Measurements from ENCODE around the gene CAPN6. TPM values are rescaled to one million over a fixed set of nuclear protein-coding genes. Genes with fewer than 3 reads are reported as not detected.

CAPN6 gene
- not detected for total RNA-seq
- polyA plus RNA-seq: not detected

- Histone ChIP-seq H3K36me3 (ENCODE audit: insufficient read depth, low read length) (no peaks in the 10 kb centered on the region), H3K9me3 (ENCODE audit: control insufficient read depth in 1 of 2, low read length in 2 of 2) (no peaks in the 10 kb centered on the region), H3K27me3 (ENCODE audit: insufficient read depth, low read length) (no peaks in the 10 kb centered on the region), H3K4me1 (ENCODE audit: insufficient read depth, low read length) (no peaks in the 10 kb centered on the region), H3K4me3 (ENCODE audit: low read length in 2 of 2) (no peak within 1 kb of the TSS), H3K27ac (ENCODE audit: low read depth, low read length) (no peak within 1 kb of the TSS)
- peaks cover 0 to 2% (median 0%) of the 10 kb centered on the region in 8 donors for H3K9me3 Mint-ChIP-seq
- POLR2A ChIA-PET (ENCODE audit: partially characterized antibody): no interaction called here
- peak within 1 kb of the TSS in 3 of 8 donors; percentile 9 to 25 (median 18) for H3K4me3 Mint-ChIP-seq
- H3K36me3 Mint-ChIP-seq: no peaks in the 10 kb centered on the region
- CTCF ChIA-PET (ENCODE audit: partially characterized antibody): no interaction called here
- no peak for DNase-seq
- intact Hi-C loops (cut with micrococcal nuclease): no loop called here
- no peak within 1 kb of the TSS for H3K27ac Mint-ChIP-seq
- H3K27me3 Mint-ChIP-seq: peaks cover 0 to 2% of the 10 kb centered on the region in 2 donors
- peaks cover 0 to 2% (median 0%) of the 10 kb centered on the region in 4 donors for H3K4me1 Mint-ChIP-seq
Observed at GRCh38 chrX:111270339-111270738, at the start of gene CAPN6. TSS of gene CAPN6 (minus strand) at chrX:111270483. CDS start at chrX:111263936, 6,547 bp downstream.

GRCh38 chrX:111319451-111319850, 49.2 kb upstream of the CAPN6 start:
- no peaks in the 10 kb centered on the region for H3K4me1 ChIP-seq (ENCODE audit: insufficient read depth, low read length)
- intact Hi-C loops (cut with micrococcal nuclease): no loop called here
- H3K27me3 ChIP-seq (ENCODE audit: insufficient read depth, low read length): no peaks in the 10 kb centered on the region
- H3K4me3 Mint-ChIP-seq: no peak overlapping the region
- DNase-seq: no peak
- H3K9me3 Mint-ChIP-seq: peaks cover 0 to 2% (median 0%) of the 10 kb centered on the region in 8 donors
- POLR2A ChIA-PET (ENCODE audit: partially characterized antibody): no interaction called here
- H3K9me3 ChIP-seq (ENCODE audit: control insufficient read depth in 1 of 2, low read length in 2 of 2): no peaks in the 10 kb centered on the region
- CTCF ChIA-PET (ENCODE audit: partially characterized antibody): no interaction called here
- H3K27ac ChIP-seq (ENCODE audit: low read depth, low read length): no peak overlapping the region
- H3K36me3 Mint-ChIP-seq: no peaks in the 10 kb centered on the region
- no peak overlapping the region for H3K27ac Mint-ChIP-seq
- H3K4me1 Mint-ChIP-seq: no peaks in the 10 kb centered on the region
- no peaks in the 10 kb centered on the region for H3K36me3 ChIP-seq (ENCODE audit: insufficient read depth, low read length)
- H3K4me3 ChIP-seq (ENCODE audit: low read length in 2 of 2): no peak overlapping the region
- H3K27me3 Mint-ChIP-seq: no peaks in the 10 kb centered on the region

GRCh38 chrX:111318901-111319300, 48.6 kb upstream of the CAPN6 start:
- CTCF ChIA-PET (ENCODE audit: partially characterized antibody): no interaction called here
- no peaks in the 10 kb centered on the region for H3K9me3 ChIP-seq (ENCODE audit: control insufficient read depth in 1 of 2, low read length in 2 of 2)

GRCh38 chrX:111309083-111309482, 38.8 kb upstream of the CAPN6 start:
- ChIA-PET CTCF (ENCODE audit: partially characterized antibody) (no interaction called here), POLR2A (ENCODE audit: partially characterized antibody) (no interaction called here)
- H3K36me3 ChIP-seq (ENCODE audit: insufficient read depth, low read length): no peaks in the 10 kb centered on the region
- no peaks in the 10 kb centered on the region for H3K9me3 ChIP-seq (ENCODE audit: control insufficient read depth in 1 of 2, low read length in 2 of 2)
- intact Hi-C loops (cut with micrococcal nuclease): no loop called here
- no peaks in the 10 kb centered on the region for H3K36me3 Mint-ChIP-seq
- no peaks in the 10 kb centered on the region for H3K27me3 ChIP-seq (ENCODE audit: insufficient read depth, low read length)
- H3K27me3 Mint-ChIP-seq: peaks cover 2 to 4% of the 10 kb centered on the region in 2 donors
- H3K4me1 ChIP-seq (ENCODE audit: insufficient read depth, low read length): no peaks in the 10 kb centered on the region
- H3K4me1 Mint-ChIP-seq: no peaks in the 10 kb centered on the region
- peaks cover 0 to 3% (median 0%) of the 10 kb centered on the region in 8 donors for H3K9me3 Mint-ChIP-seq
- H3K4me3 Mint-ChIP-seq: no peak overlapping the region
- no peak for DNase-seq
- no peak overlapping the region for H3K27ac ChIP-seq (ENCODE audit: low read depth, low read length)
- H3K27ac Mint-ChIP-seq: no peak overlapping the region
- no peak overlapping the region for H3K4me3 ChIP-seq (ENCODE audit: low read length in 2 of 2)

More at GRCh38 chrX:111318901-111319300, 48.6 kb upstream of the CAPN6 start:
- H3K27ac ChIP-seq (ENCODE audit: low read depth, low read length): no peak overlapping the region
- POLR2A ChIA-PET (ENCODE audit: partially characterized antibody): no interaction called here
- Mint-ChIP-seq H3K4me1 (no peaks in the 10 kb centered on the region), H3K27me3 (no peaks in the 10 kb centered on the region), H3K36me3 (no peaks in the 10 kb centered on the region), H3K27ac (no peak overlapping the region), H3K4me3 (no peak overlapping the region), H3K9me3 (peaks cover 0 to 2% (median 0%) of the 10 kb centered on the region in 8 donors)
- intact Hi-C loops (cut with micrococcal nuclease): no loop called here
- H3K36me3 ChIP-seq (ENCODE audit: insufficient read depth, low read length): no peaks in the 10 kb centered on the region
- no peak overlapping the region for H3K4me3 ChIP-seq (ENCODE audit: low read length in 2 of 2)
- no peak for DNase-seq
- no peaks in the 10 kb centered on the region for H3K27me3 ChIP-seq (ENCODE audit: insufficient read depth, low read length)
- H3K4me1 ChIP-seq (ENCODE audit: insufficient read depth, low read length): no peaks in the 10 kb centered on the region

GRCh38 chrX:111308039-111308438, 37.8 kb upstream of the CAPN6 start:
- Histone ChIP-seq H3K9me3 (ENCODE audit: control insufficient read depth in 1 of 2, low read length in 2 of 2) (no peaks in the 10 kb centered on the region), H3K36me3 (ENCODE audit: insufficient read depth, low read length) (no peaks in the 10 kb centered on the region), H3K27ac (ENCODE audit: low read depth, low read length) (no peak overlapping the region), H3K4me3 (ENCODE audit: low read length in 2 of 2) (no peak overlapping the region), H3K4me1 (ENCODE audit: insufficient read depth, low read length) (no peaks in the 10 kb centered on the region), H3K27me3 (ENCODE audit: insufficient read depth, low read length) (no peaks in the 10 kb centered on the region)
- intact Hi-C loops (cut with micrococcal nuclease): no loop called here
- ChIA-PET POLR2A (ENCODE audit: partially characterized antibody) (no interaction called here), CTCF (ENCODE audit: partially characterized antibody) (no interaction called here)
- H3K36me3 Mint-ChIP-seq: no peaks in the 10 kb centered on the region
- DNase-seq: no peak
- H3K27ac Mint-ChIP-seq: no peak overlapping the region
- H3K27me3 Mint-ChIP-seq: peaks cover 0 to 4% of the 10 kb centered on the region in 2 donors
- H3K9me3 Mint-ChIP-seq: no peaks in the 10 kb centered on the region
- H3K4me3 Mint-ChIP-seq: no peak overlapping the region
- no peaks in the 10 kb centered on the region for H3K4me1 Mint-ChIP-seq

GRCh38 chrX:111302284-111302683, 32.0 kb upstream of the CAPN6 start:
- Mint-ChIP-seq H3K4me3 (no peak overlapping the region), H3K9me3 (no peaks in the 10 kb centered on the region), H3K27me3 (peaks cover 0 to 2% of the 10 kb centered on the region in 2 donors), H3K4me1 (no peaks in the 10 kb centered on the region), H3K27ac (no peak overlapping the region), H3K36me3 (no peaks in the 10 kb centered on the region)
- Histone ChIP-seq H3K27me3 (ENCODE audit: insufficient read depth, low read length) (no peaks in the 10 kb centered on the region), H3K4me1 (ENCODE audit: insufficient read depth, low read length) (no peaks in the 10 kb centered on the region), H3K27ac (ENCODE audit: low read depth, low read length) (no peak overlapping the region), H3K36me3 (ENCODE audit: insufficient read depth, low read length) (no peaks in the 10 kb centered on the region), H3K9me3 (ENCODE audit: control insufficient read depth in 1 of 2, low read length in 2 of 2) (no peaks in the 10 kb centered on the region), H3K4me3 (ENCODE audit: low read length in 2 of 2) (no peak overlapping the region)
- intact Hi-C loops (cut with micrococcal nuclease): no loop called here
- DNase-seq: no peak
- ChIA-PET POLR2A (ENCODE audit: partially characterized antibody) (no interaction called here), CTCF (ENCODE audit: partially characterized antibody) (no interaction called here)

GRCh38 chrX:111288841-111289240, 18.6 kb upstream of the CAPN6 start:
- Histone ChIP-seq H3K4me1 (ENCODE audit: insufficient read depth, low read length) (no peaks in the 10 kb centered on the region), H3K9me3 (ENCODE audit: control insufficient read depth in 1 of 2, low read length in 2 of 2) (no peaks in the 10 kb centered on the region), H3K27me3 (ENCODE audit: insufficient read depth, low read length) (no peaks in the 10 kb centered on the region), H3K36me3 (ENCODE audit: insufficient read depth, low read length) (no peaks in the 10 kb centered on the region), H3K4me3 (ENCODE audit: low read length in 2 of 2) (no peak overlapping the region), H3K27ac (ENCODE audit: low read depth, low read length) (no peak overlapping the region)
- H3K36me3 Mint-ChIP-seq: no peaks in the 10 kb centered on the region
- peaks cover 1 to 2% of the 10 kb centered on the region in 2 donors for H3K27me3 Mint-ChIP-seq
- H3K27ac Mint-ChIP-seq: peak overlapping the region in 1 of 7 donors; percentile 25
- ChIA-PET CTCF (ENCODE audit: partially characterized antibody) (no interaction called here), POLR2A (ENCODE audit: partially characterized antibody) (no interaction called here)
- no peak for DNase-seq
- H3K4me3 Mint-ChIP-seq: no peak overlapping the region
- no peaks in the 10 kb centered on the region for H3K9me3 Mint-ChIP-seq
- intact Hi-C loops (cut with micrococcal nuclease): no loop called here
- no peaks in the 10 kb centered on the region for H3K4me1 Mint-ChIP-seq

Measured in CD4-positive, alpha-beta memory T cell (primary cell).